GM12891 (cell line): Measurements from ENCODE around the gene OR2H1.

Experiments used
- POLR2A ChIP-seq: IDR thresholded peaks from 2 replicates; pipeline ENCODE4 v1.6.1; 2011; ENCODE audit warnings: low read depth, low read length, control low read depth
- POLR2AphosphoS5 ChIP-seq: IDR thresholded peaks from 2 replicates; pipeline ENCODE4 v1.6.1; 2011; ENCODE audit warnings: low read depth, low read length, control low read depth
- SPI1 ChIP-seq: IDR thresholded peaks from 2 replicates; pipeline ENCODE4 v1.6.1; 2011; ENCODE audit warnings: low read depth, low read length, control low read depth
- TAF1 ChIP-seq: IDR thresholded peaks from 2 replicates; pipeline ENCODE4 v1.6.1; 2011; ENCODE audit warnings: low read depth, low read length, control low read depth

DNA sequence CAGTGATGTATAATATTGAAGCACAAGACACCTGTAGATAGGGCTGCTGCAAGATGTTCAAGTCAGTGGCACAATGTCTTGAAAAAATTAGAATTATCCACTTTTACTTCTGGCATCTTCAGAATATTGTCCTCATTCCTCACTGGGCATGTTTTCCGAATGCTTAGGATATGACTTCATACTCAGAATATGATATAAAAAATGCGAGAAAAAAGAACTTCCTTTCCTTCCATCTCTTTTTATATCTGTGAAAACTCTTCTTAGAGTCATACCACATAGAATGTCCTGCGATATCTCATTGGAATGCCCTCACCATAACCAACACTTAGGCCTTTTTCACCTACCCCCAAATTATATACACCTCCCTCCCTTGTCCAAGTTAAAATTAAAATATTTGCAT lies 26.2 kb downstream of the OR2H1 start:
- TF ChIP-seq POLR2A = no peak
- TF ChIP-seq POLR2AphosphoS5 = no peak
- TF ChIP-seq SPI1 = no peak
- no peak for TF ChIP-seq TAF1
